Stimulated activated CD4-positive, alpha-beta T cell treated with anti-CD3 and anti-CD28 coated beads, Interleukin-1b, Interleukin-23, amount 100 ng/mL, for 48 hours (primary cell): ENCODE data around the gene NLRP1.

Source experiments
- DNase-seq: peaks from one replicate; pipeline ENCODE4 v3.0.0-alpha.2; 2020

Gene NLRP1

GRCh38 chr17:5584383-5585286, at the start of gene NLRP1:
Gene NLRP1, minus strand, starts transcription at chr17:5584509. Its CDS starts 552 bp downstream, at chr17:5583957.
- DNase-seq, result peak; percentile 94

GRCh38 chr17:5631958-5632590, 47.8 kb upstream of the NLRP1 start:
- no peak for DNase-seq

GRCh38 chr17:5630434-5630833, 46.1 kb upstream of the NLRP1 start:
- no peak for DNase-seq

- DNase-seq, result no peak
Measured at GRCh38 chr17:5629128-5629527, 44.8 kb upstream of the NLRP1 start.

- DNase-seq, result no peak
Measured at GRCh38 chr17:5628262-5628661, 44.0 kb upstream of the NLRP1 start.

- no peak for DNase-seq
Measured at GRCh38 chr17:5624211-5624610, 39.9 kb upstream of the NLRP1 start.

- no peak for DNase-seq
Measured at GRCh38 chr17:5621729-5622128, 37.4 kb upstream of the NLRP1 start.

- no peak for DNase-seq
Measured at GRCh38 chr17:5621026-5621425, 36.7 kb upstream of the NLRP1 start.

GRCh38 chr17:5619088-5619740, 34.9 kb upstream of the NLRP1 start:
- peak; percentile 7 for DNase-seq

GRCh38 chr17:5618476-5618875, 34.2 kb upstream of the NLRP1 start:
- no peak for DNase-seq

GRCh38 chr17:5615476-5615875, 31.2 kb upstream of the NLRP1 start:
- DNase-seq, result no peak

- DNase-seq, result no peak
Measured at GRCh38 chr17:5610956-5611355, 26.6 kb upstream of the NLRP1 start.

- no peak for DNase-seq
Measured at GRCh38 chr17:5608399-5609112, 24.2 kb upstream of the NLRP1 start.

- no peak for DNase-seq
Measured at GRCh38 chr17:5607946-5608345, 23.6 kb upstream of the NLRP1 start.

GRCh38 chr17:5605452-5605851, 21.1 kb upstream of the NLRP1 start:
- DNase-seq, result no peak

GRCh38 chr17:5600041-5600440, 15.7 kb upstream of the NLRP1 start:
- DNase-seq, result no peak

- DNase-seq, result no peak
Measured at GRCh38 chr17:5598457-5598856, 14.1 kb upstream of the NLRP1 start.

- DNase-seq, result no peak
Measured at GRCh38 chr17:5596421-5596820, 12.1 kb upstream of the NLRP1 start.

GRCh38 chr17:5595831-5596230, 11.5 kb upstream of the NLRP1 start:
- no peak for DNase-seq

GRCh38 chr17:5592382-5592781, 8.1 kb upstream of the NLRP1 start:
- no peak for DNase-seq

- no peak for DNase-seq
Measured at GRCh38 chr17:5591966-5592365, 7.7 kb upstream of the NLRP1 start.

GRCh38 chr17:5588584-5588983, 4.3 kb upstream of the NLRP1 start:
- DNase-seq, result no peak

- peak; percentile 39 for DNase-seq
Measured at GRCh38 chr17:5587438-5588032, 3.2 kb upstream of the NLRP1 start.
